SK-N-DZ (cell line): ENCODE results near the gene ARMC7.
A peak's percentile ranks its signal among the peaks of the same experiment; 100 is the strongest.
"Not testable (repeated sequence)": the region's sequence is repeated elsewhere in the genome, so short reads cannot be mapped to it uniquely, and the experiment has no call there.

Experiments used
- DNase-seq: peaks from one replicate; pipeline ENCODE4 v3.0.0-alpha.2; 2015; ENCODE audit warnings: low spot score

ARMC7 gene

GRCh38 chr17:75128694-75129505 lies 19.1 kb downstream of the ARMC7 start:
- no peak for DNase-seq

GRCh38 chr17:75129576-75129975 lies 19.8 kb downstream of the ARMC7 start:
- DNase-seq = no peak

GRCh38 chr17:75130059-75130631 lies 20.4 kb downstream of the ARMC7 start:
- DNase-seq = no peak

- DNase-seq = peak; percentile 84
Measured at GRCh38 chr17:75130632-75131277, 21.0 kb downstream of the ARMC7 start.

- DNase-seq = peak; percentile 88
Measured at GRCh38 chr17:75131278-75132017, 21.7 kb downstream of the ARMC7 start, which contains the start of gene NT5C. Gene NT5C, minus strand, starts transcription at chr17:75131742. Its CDS starts 35 bp downstream, at chr17:75131707.

- not testable (repeated sequence) for DNase-seq
Measured at GRCh38 chr17:75132018-75133000, 22.5 kb downstream of the ARMC7 start.

GRCh38 chr17:75133001-75133400 lies 23.2 kb downstream of the ARMC7 start:
- DNase-seq = no peak

GRCh38 chr17:75133607-75134347 lies 24.0 kb downstream of the ARMC7 start:
- not testable (repeated sequence) for DNase-seq

GRCh38 chr17:75135452-75135851 lies 25.7 kb downstream of the ARMC7 start:
- no peak for DNase-seq

- no peak for DNase-seq
Measured at GRCh38 chr17:75135946-75136345, 26.2 kb downstream of the ARMC7 start.

GRCh38 chr17:75137762-75138161 lies 28.0 kb downstream of the ARMC7 start:
- DNase-seq = not testable (repeated sequence)

- no peak for DNase-seq
Measured at GRCh38 chr17:75138519-75138918, 28.8 kb downstream of the ARMC7 start.

GRCh38 chr17:75142236-75142971 lies 32.6 kb downstream of the ARMC7 start:
- no peak for DNase-seq

- DNase-seq = no peak
Measured at GRCh38 chr17:75144816-75145512, 35.2 kb downstream of the ARMC7 start.

GRCh38 chr17:75146592-75146991 lies 36.8 kb downstream of the ARMC7 start:
- DNase-seq = no peak

GRCh38 chr17:75147878-75148546 lies 38.2 kb downstream of the ARMC7 start:
- DNase-seq = no peak

- DNase-seq = no peak
Measured at GRCh38 chr17:75151930-75152329, 42.2 kb downstream of the ARMC7 start.

- no peak for DNase-seq
Measured at GRCh38 chr17:75152523-75152921, 42.8 kb downstream of the ARMC7 start.
